ENCODE results near the gene RRP15.

Gene RRP15

DNA sequence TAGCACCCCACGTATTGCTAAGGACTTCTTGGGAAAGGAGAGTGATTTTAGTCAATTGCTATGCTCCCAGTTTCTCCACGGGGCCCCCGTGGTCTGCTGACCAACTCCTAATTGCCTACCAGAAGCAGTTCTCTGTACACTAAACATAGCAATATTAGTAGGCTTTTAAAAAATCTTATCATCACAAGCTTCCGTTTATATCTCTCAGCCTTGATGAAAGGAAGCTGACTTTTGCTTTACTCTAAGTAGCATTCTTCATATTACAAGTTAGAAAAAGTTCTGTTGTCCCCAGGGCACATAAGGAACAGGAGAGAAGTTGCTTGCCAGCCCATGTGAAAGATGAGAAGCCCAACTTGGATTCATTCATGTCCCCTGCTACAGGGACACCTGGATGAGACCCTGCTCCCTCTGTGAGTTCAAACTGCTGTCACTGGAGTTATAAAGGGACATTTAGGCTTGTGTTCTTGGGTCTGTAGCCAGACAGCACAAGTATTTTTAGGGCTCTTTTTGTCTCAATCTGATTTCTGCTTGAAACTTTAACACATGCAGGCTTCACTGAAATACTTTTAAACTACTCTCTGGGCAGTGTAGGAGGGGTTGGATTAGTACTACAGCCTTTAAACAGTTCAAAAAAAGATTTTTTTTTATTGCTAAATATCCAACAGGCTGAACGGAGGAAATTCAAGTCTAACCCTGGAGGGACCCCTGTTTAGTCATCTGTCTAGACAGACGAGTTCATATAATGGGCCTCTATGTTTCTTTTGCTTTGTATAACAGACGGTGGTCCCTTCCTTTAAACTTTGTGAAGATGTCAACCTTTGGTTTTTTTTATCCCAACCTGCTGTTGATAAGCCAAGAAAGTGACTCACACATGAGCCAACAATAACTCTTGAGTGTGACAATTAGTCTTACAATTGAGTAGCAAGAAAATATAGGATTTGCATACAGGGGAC lies 89.6 kb downstream of the RRP15 start:
- DNase-seq: no peak
- intact Hi-C loops (cut with DNase I): no loop called here

DNA sequence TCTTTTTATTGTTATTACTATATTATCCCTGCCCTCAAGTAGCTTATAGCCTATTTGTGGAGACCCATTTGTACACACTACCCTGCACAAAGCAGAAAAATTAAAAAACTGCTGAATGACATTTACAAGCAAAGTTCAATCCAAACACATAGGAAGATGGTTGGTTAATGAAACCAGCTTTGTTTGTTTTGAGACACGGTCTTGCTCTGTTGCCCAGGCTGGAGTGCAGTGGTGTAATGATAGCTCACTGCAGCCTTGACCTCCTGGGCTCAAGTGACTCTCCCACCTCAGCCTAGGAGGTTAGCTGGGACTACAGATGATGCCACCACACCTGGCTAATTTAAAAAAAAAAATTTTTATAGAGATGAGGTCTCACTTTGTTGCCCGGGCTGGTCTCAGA lies 91.6 kb downstream of the RRP15 start:
- no peak for DNase-seq
- intact Hi-C loops (cut with DNase I): no loop called here

DNA sequence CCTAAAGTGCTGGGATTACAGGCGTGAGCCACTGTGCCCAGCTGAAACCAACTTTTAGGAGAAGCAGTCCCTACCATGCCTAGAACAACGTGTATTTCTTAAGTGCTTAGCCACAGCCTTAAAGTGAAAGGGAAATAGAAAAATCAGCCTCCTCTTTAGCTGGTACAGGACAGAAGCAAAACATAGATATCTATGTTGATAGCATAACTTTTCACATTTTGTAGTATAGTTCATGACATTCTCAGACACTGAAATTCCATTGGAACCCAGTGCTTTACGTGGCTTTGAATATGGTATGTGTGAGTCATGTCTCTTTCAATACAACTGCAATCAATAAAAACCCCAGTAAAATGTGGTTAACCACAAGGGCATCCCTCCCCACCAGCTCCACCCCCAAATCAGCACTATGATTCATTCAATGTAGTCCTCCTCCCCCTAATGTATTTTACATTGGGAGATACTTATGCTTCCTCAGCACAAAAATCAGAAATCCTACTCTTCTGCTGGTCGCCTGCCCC lies 92.1 kb downstream of the RRP15 start:
- intact Hi-C loops (cut with DNase I): no loop called here
- no peak for DNase-seq

DNA sequence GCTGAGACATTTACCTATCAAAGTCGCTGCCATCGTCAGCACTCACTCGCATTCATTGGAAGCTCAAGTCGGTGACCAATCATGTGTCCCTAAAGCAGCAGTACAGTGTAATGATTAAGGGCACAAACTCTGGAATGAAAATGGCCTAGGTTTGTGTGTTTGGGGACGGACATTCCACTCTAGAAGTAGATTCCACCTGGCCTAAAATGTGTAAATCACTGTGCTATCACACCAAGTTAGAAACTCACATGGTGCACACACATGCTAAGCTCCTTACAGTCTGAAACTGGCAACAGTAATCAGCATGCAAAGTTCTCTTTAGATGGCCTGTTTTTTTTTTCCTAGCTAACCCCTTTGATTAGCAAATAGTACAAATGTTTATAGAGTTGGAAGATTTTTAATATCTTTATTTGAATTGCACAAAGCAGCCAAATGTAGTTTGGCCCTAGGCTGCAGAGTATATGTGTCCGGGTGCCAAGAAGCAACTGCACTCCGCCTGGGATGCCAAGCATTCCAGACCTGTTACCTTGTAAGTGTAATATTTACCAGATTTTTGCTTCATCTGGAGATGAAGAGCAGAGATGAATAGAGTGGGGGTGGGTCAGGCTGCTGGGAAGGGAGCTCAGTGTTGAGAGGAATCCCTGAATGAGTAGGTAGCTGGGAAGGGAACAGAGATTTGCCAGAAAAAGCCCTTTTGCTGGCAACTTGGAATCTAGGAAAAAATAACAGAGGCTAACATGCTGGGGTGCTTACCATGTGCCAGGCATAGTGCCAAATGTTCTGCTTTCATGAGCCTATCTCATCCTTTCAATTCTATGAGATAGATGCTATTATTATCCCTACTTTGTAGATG lies 95.3 kb downstream of the RRP15 start:
- intact Hi-C loops (cut with DNase I): no loop called here
- DNase-seq: no peak

DNA sequence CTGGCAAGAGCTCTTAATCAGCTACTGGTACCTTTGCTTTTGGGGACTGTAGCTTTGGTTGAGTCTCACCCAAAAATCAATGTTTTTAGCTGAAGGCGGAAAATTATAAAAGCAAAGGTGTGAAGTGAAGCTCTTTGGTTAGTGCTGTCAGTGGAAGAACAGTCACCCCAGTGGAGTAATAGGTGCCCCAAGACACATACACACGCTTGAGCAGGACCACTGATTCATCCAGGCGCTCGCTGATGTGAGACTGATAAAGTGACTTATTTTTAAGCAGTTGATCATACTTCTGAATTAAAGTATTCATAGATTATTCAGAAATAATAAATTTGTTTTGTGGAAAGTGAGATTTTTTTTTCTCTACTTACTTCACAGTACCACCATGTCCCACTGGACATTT lies 97.2 kb downstream of the RRP15 start:
- DNase-seq: no peak

DNA sequence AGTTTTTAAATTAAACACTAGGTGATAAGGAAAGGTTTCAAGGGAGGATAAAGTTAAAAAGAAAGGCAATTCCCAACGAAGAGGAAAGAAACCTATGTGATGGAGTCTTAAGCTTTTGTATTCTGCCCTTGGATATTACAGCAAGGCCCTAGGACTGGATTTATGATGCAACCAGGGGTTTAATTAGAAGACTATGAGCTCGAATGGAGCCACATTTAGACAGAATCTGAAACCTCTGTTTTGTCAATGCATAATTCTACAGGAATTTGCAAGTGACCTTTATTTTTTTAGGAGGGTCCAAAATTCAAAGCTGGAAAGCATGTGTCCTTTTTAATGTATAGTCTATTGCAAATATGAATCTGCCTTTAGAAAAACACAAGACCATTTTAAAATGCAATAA lies 98.0 kb downstream of the RRP15 start:
- DNase-seq: no peak
- intact Hi-C loops (cut with DNase I): no loop called here

More for the DNA sequence above, 97.2 kb downstream of the RRP15 start:
- intact Hi-C loops (cut with DNase I): no loop called here

DNA sequence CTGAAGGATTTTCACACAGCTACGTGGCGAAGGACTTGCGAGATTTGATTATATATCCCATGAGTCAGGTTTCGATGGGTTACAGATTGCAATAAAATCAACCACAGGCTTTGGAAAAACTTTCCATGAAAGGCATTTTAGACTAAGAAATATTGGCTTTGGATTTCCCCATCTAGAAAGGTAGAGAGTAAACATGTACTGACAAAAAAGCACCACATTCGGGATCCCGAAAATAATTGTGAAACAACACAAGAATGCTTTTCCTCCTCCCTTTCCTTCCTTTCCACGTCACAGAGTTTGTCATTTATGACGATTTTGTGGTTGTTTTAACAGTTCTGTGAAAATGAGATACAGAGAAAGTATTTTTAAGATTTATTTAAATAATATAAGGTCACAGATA lies 98.6 kb downstream of the RRP15 start:
- DNase-seq: no peak
- intact Hi-C loops (cut with DNase I): no loop called here

DNA sequence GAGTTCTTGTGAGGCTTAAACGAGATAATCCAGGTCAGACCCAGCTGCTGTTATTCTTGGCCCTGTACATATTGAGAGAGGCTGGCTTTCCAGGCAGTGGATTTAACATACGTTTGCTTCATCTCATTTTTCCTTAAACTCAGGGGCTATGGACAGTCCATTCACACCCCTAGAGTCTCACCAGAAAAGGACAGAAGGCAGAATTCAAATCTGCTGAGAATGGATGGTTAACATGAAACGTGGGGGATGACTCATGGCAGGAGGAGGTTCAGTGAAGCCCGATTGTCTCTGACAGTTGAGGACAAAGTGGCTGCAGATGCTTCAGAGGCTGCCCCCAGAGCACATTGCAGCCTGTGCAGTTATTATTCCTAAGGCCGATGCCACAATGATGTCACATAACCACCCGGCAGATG lies 99.5 kb downstream of the RRP15 start:
- intact Hi-C loops (cut with DNase I): no loop called here
- no peak for DNase-seq
